Kidney epithelial cell (primary cell): ENCODE results near the gene IMMT. TPM values are rescaled to one million over a fixed set of nuclear protein-coding genes. Genes with fewer than 3 reads are reported as not detected.

Experiments
- DNase-seq: peaks from one replicate; pipeline ENCODE4 v3.0.0-alpha.2; 2010; ENCODE audit warnings: low read depth
- H3K27me3 ChIP-seq: 2 replicates; pipeline ENCODE4 v1.6.0; 2011; ENCODE audit warnings: low read length; ENCODE audit not compliant: control insufficient read depth, insufficient read depth
- H3K36me3 ChIP-seq: 2 replicates; pipeline ENCODE4 v1.5.1; 2011; ENCODE audit warnings: low read length; ENCODE audit not compliant: control insufficient read depth, insufficient read depth
- H3K4me3 ChIP-seq: 2 replicates; pipeline ENCODE4 v1.5.1; 2011; ENCODE audit warnings: low read depth, mild to moderate bottlenecking, control low read depth, low read length
- total RNA-seq: library from RNA; depleted of rRNA; stranded (reverse); fragments of >200 nt; gene quantifications from 2 replicates; pipeline ENCODE4 v1.2.3, GENCODE V29; 2015
- TF ChIP-seq, protein P1 (sequence below): IDR thresholded peaks from 2 replicates; pipeline ENCODE4 v1.5.1; 2011; ENCODE audit warnings: mild to moderate bottlenecking, moderate library complexity, low read length, control low read depth, inconsistent platforms; ENCODE audit not compliant: insufficient read depth, poor library complexity, severe bottlenecking

The IMMT gene
- total RNA-seq, 1 donor from 2014 or later, result 66.9 TPM

- TF ChIP-seq, protein P1, sequence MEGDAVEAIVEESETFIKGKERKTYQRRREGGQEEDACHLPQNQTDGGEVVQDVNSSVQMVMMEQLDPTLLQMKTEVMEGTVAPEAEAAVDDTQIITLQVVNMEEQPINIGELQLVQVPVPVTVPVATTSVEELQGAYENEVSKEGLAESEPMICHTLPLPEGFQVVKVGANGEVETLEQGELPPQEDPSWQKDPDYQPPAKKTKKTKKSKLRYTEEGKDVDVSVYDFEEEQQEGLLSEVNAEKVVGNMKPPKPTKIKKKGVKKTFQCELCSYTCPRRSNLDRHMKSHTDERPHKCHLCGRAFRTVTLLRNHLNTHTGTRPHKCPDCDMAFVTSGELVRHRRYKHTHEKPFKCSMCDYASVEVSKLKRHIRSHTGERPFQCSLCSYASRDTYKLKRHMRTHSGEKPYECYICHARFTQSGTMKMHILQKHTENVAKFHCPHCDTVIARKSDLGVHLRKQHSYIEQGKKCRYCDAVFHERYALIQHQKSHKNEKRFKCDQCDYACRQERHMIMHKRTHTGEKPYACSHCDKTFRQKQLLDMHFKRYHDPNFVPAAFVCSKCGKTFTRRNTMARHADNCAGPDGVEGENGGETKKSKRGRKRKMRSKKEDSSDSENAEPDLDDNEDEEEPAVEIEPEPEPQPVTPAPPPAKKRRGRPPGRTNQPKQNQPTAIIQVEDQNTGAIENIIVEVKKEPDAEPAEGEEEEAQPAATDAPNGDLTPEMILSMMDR, result no peak
- Histone ChIP-seq H3K27me3 (no peaks in the 10 kb centered on the region), H3K36me3 (peaks cover 1% of the 10 kb centered on the region), H3K4me3 (no peak overlapping the region)
- DNase-seq, result no peak
These were observed 59.6 kb downstream of the IMMT start for GRCh38 chr2:86135653-86136052.

GRCh38 chr2:86134709-86135108 lies 60.6 kb downstream of the IMMT start:
- TF ChIP-seq, protein P1, result no peak
- no peak for DNase-seq
- H3K4me3 ChIP-seq, result no peak overlapping the region
- peaks cover 1% of the 10 kb centered on the region for H3K36me3 ChIP-seq
- no peaks in the 10 kb centered on the region for H3K27me3 ChIP-seq

DNA sequence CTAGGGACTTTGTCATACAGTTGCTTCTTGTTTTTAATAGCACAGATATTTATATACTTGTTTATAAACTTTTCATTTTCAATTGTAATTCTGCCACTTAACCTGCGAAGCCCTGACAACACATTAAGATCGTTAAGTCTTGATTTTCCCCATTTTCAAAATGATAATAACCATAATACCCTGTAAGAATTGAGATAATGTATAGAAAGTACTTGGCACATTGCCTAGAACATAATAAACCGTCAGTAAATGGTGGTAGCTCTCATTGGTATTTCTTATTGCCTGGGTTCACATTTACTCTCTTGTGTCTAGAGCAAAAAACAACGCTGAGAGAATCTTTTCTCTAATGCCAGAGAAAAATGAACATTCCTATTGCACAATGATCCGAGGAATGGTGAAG lies 70.6 kb downstream of the IMMT start:
- peaks cover 2% of the 10 kb centered on the region for H3K36me3 ChIP-seq

GRCh38 chr2:86123328-86123925 lies 71.8 kb downstream of the IMMT start:
- TF ChIP-seq, protein P1, result no peak
- Histone ChIP-seq H3K4me3 (no peak overlapping the region), H3K36me3 (peaks cover 2% of the 10 kb centered on the region), H3K27me3 (no peaks in the 10 kb centered on the region)
- DNase-seq, result no peak

More for the DNA sequence above, 70.6 kb downstream of the IMMT start:
- no peak for DNase-seq
- TF ChIP-seq, protein P1, result no peak
- no peaks in the 10 kb centered on the region for H3K27me3 ChIP-seq
- H3K4me3 ChIP-seq, result no peak overlapping the region

- DNase-seq, result no peak
- H3K36me3 ChIP-seq, result peaks cover 1% of the 10 kb centered on the region
- no peak overlapping the region for H3K4me3 ChIP-seq
- TF ChIP-seq, protein P1, result no peak
- no peaks in the 10 kb centered on the region for H3K27me3 ChIP-seq
These were observed 77.1 kb downstream of the IMMT start for GRCh38 chr2:86118130-86118529.

- H3K36me3 ChIP-seq, result peaks cover 1% of the 10 kb centered on the region
- TF ChIP-seq, protein P1, result no peak
- DNase-seq, result no peak
- H3K4me3 ChIP-seq, result peak overlapping the region; percentile 98
- no peaks in the 10 kb centered on the region for H3K27me3 ChIP-seq
These were observed 88.2 kb downstream of the IMMT start for GRCh38 chr2:86107031-86107430.
